Smooth muscle cell (in vitro differentiated cells): ENCODE results near the gene PRPSAP1. TPM values are rescaled to one million over a fixed set of nuclear protein-coding genes. Genes with fewer than 3 reads are reported as not detected.

Source experiments
- DNase-seq: peaks from one replicate; lab custom pipeline; 2025; ENCODE audit not compliant: unreplicated experiment; lab: John Stamatoyannopoulos, UW
- H2AFZ ChIP-seq: fragments of 200-600 bp; sonication (generic); 2 replicates; pipeline ENCODE4 v1.6.0; 2016; ENCODE audit warnings: antibody characterized with exemption, low read depth, mild to moderate bottlenecking
- H3F3A ChIP-seq: fragments of 200-600 bp; sonication (generic); 2 replicates; pipeline ENCODE4 v1.6.0; 2017; ENCODE audit warnings: antibody characterized with exemption, low read depth
- H3K27ac ChIP-seq: fragments of 200-600 bp; sonication (generic); 2 replicates; pipeline ENCODE4 v1.5.1; 2016; ENCODE audit warnings: low read depth, mild to moderate bottlenecking
- H3K27me3 ChIP-seq: fragments of 200-600 bp; sonication (generic); 2 replicates; pipeline ENCODE4 v1.6.1; 2016; ENCODE audit warnings: low read depth, mild to moderate bottlenecking
- H3K36me3 ChIP-seq: fragments of 200-600 bp; sonication (generic); 2 replicates; pipeline ENCODE4 v1.5.1; 2016; ENCODE audit warnings: low read depth
- H3K4me1 ChIP-seq: fragments of 200-600 bp; sonication (generic); 2 replicates; pipeline ENCODE4 v1.5.1; 2016; ENCODE audit warnings: low read depth
- H3K4me2 ChIP-seq: fragments of 200-600 bp; sonication (generic); 2 replicates; pipeline ENCODE4 v1.6.0; 2016; ENCODE audit warnings: mild to moderate bottlenecking
- H3K4me3 ChIP-seq: fragments of 200-600 bp; sonication (generic); 2 replicates; pipeline ENCODE4 v1.5.1; 2016; ENCODE audit warnings: mild to moderate bottlenecking
- H3K79me2 ChIP-seq: fragments of 200-600 bp; sonication (generic); 2 replicates; pipeline ENCODE4 v1.6.0; 2016; ENCODE audit warnings: low read depth, mild to moderate bottlenecking
- H3K9ac ChIP-seq: fragments of 200-600 bp; sonication (generic); 2 replicates; pipeline ENCODE4 v1.6.0; 2016; ENCODE audit warnings: low read depth
- H3K9me3 ChIP-seq: fragments of 200-600 bp; sonication (generic); replicated peaks from 2 replicates; pipeline ENCODE4 v1.5.1; 2016; ENCODE audit warnings: low read depth
- H4K20me1 ChIP-seq: fragments of 200-600 bp; sonication (generic); 2 replicates; pipeline ENCODE4 v1.6.0; 2016; ENCODE audit warnings: low read depth
- WGBS: methylation state at CpG from one replicate; pipeline ENCODE4 v1.1.7; 2016; ENCODE audit warnings: low lambda C conversion rate; 5-methylcytosine and 5-hydroxymethylcytosine counted together
- polyA plus RNA-seq: library from polyadenylated mRNA; unstranded; fragments of >200 nt; fragmentation: Nextera tagmentation; extraction: Ambion mirVana; gene quantifications from 2 replicates; pipeline ENCODE4 v1.2.1, GENCODE V29; 2016
- total RNA-seq: library from RNA; depleted of rRNA; stranded (reverse); fragments of >200 nt; gene quantifications from 2 replicates; pipeline ENCODE4 v1.2.3, GENCODE V29; 2014
- TF ChIP-seq, protein P1 (sequence below): fragments of 200-600 bp; sonication (generic); IDR thresholded peaks from 2 replicates; pipeline ENCODE4 v1.5.1; 2017; ENCODE audit warnings: borderline replicate concordance, mild to moderate bottlenecking, antibody characterized with exemption; ENCODE audit not compliant: insufficient read depth, poor library complexity, severe bottlenecking

Gene PRPSAP1
- total and polyA plus RNA-seq, 2 experiments from 2014 or later: 27.1 to 35.7 TPM

DNA sequence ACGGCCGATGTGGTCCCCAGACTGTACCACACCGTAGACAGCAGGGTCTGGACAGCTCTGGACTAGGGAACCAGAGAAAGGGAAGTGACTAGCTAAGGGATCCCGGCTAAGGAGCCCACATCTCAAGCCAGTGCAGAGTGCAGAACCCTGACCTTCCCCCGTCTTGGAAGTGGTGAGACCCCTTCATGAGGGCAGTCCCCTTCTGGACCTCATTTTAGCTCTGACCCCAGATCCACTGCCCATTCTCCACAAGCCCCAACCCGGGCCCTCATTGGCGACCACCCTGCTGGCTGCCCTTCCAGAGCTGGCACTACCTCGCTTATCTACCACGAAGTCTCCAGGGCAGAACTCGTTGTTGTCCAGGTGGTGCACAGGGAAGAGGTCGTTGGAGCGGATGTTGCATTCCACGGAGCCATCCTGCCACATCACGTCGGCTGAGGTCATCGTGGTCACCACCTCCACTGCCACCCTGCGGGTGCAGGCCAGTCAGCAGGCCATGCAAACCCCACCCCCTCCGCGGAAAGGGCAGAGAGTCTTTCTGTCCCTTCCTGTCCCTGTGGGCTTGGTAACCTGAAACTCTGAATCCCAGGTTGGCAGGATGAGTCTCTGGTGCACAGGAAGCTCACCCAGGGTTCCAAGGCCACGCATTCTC is 44.9 kb upstream of the PRPSAP1 start:
- no peaks in the 10 kb centered on the region for H3F3A ChIP-seq
- WGBS: 97% methylated on average over 20 of the region's 20 CpGs
- no peak for DNase-seq
- TF ChIP-seq, protein P1, sequence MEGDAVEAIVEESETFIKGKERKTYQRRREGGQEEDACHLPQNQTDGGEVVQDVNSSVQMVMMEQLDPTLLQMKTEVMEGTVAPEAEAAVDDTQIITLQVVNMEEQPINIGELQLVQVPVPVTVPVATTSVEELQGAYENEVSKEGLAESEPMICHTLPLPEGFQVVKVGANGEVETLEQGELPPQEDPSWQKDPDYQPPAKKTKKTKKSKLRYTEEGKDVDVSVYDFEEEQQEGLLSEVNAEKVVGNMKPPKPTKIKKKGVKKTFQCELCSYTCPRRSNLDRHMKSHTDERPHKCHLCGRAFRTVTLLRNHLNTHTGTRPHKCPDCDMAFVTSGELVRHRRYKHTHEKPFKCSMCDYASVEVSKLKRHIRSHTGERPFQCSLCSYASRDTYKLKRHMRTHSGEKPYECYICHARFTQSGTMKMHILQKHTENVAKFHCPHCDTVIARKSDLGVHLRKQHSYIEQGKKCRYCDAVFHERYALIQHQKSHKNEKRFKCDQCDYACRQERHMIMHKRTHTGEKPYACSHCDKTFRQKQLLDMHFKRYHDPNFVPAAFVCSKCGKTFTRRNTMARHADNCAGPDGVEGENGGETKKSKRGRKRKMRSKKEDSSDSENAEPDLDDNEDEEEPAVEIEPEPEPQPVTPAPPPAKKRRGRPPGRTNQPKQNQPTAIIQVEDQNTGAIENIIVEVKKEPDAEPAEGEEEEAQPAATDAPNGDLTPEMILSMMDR: no peak
- no peak overlapping the region for H3K27ac ChIP-seq
- no peak overlapping the region for H3K4me2 ChIP-seq
- no peaks in the 10 kb centered on the region for H3K9me3 ChIP-seq
- H2AFZ ChIP-seq: no peak overlapping the region
- H3K27me3 ChIP-seq: no peaks in the 10 kb centered on the region
- H3K9ac ChIP-seq: no peak overlapping the region
- H3K4me1 ChIP-seq: no peaks in the 10 kb centered on the region
- H4K20me1 ChIP-seq: peaks cover 7% of the 10 kb centered on the region
- H3K4me3 ChIP-seq: no peak overlapping the region
- no peaks in the 10 kb centered on the region for H3K79me2 ChIP-seq
- H3K36me3 ChIP-seq: peaks cover 3% of the 10 kb centered on the region

DNA sequence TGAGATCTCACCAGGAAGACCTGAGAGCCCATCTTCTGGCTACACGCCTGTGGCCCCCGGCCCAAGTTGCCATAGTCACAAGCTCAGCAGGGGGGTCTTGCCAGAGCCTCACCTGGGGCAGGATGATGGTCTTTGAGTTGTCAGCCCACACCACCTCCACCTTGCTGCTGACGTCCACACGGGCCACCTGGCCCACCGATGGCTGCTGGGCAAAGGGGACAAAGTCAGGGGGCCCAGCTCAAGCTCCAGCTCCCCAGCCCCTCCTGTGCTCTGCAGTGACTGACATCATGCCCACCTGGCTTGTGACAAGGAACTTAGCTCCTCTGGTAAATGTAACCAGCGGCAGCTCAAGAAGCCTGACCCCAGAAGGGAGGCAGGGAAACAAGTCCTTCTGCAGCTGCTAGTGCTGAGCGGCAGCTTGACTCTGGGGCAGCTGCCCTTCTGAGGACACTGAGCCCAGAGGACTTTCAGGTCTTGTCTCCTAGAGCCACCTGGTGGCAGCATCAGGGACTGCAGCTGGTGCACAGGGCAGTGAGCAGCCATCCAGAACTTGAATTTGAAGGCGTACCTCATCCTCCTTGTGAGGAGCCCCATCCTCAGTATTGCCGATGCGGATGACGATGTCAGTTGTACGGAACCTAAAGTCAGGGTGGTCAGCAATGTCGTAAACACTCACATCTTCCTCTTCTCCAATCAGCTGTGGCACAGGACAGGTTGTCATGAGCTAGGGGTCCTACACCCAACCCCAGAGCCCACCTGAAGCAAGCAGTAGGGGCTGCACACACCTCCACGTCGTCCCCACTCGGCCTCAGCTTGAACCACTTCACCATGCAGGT is 44.2 kb upstream of the PRPSAP1 start:
- Histone ChIP-seq H3K4me3 (no peak overlapping the region), H3K9ac (no peak overlapping the region), H3K79me2 (no peaks in the 10 kb centered on the region), H3K4me1 (no peaks in the 10 kb centered on the region), H3K27me3 (no peaks in the 10 kb centered on the region), H3F3A (no peaks in the 10 kb centered on the region), H3K27ac (no peak overlapping the region), H3K4me2 (no peak overlapping the region), H4K20me1 (peaks cover 5% of the 10 kb centered on the region), H3K36me3 (peaks cover 3% of the 10 kb centered on the region), H3K9me3 (no peaks in the 10 kb centered on the region), H2AFZ (no peak overlapping the region)
- DNase-seq: peak; percentile 61
- WGBS: 79% methylated on average over 16 of the region's 16 CpGs
- TF ChIP-seq, protein P1: peak; percentile 94

DNA sequence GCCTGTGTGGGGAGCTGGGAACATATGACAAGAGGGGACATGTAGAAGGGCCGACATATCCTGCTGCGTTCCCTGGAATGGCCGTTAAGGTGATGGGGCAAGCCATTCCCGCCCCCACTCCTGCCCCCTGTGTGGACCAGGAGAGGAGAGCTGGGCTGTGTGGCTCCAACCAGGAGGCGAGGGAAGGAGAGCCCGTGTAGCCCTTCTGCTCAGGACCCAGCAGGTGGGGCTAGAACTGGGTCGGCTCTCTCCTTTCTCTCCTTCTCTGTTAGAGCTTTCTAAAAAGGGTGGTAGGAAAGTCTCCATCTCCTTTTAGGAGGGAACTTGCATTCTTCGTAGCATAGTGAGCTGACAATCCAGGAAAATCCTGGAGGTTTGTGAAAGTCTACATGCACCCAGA is 43.5 kb upstream of the PRPSAP1 start:
- Histone ChIP-seq H3K4me3 (no peak overlapping the region), H3K9ac (no peak overlapping the region), H3K27ac (no peak overlapping the region), H3K4me2 (no peak overlapping the region), H3K27me3 (no peaks in the 10 kb centered on the region), H3K79me2 (no peaks in the 10 kb centered on the region), H2AFZ (no peak overlapping the region), H3K36me3 (peaks cover 3% of the 10 kb centered on the region), H3K9me3 (no peaks in the 10 kb centered on the region), H3K4me1 (no peaks in the 10 kb centered on the region), H4K20me1 (peaks cover 5% of the 10 kb centered on the region), H3F3A (no peaks in the 10 kb centered on the region)
- 96% methylated on average over 8 of the region's 8 CpGs for WGBS
- no peak for DNase-seq
- TF ChIP-seq, protein P1: no peak

DNA sequence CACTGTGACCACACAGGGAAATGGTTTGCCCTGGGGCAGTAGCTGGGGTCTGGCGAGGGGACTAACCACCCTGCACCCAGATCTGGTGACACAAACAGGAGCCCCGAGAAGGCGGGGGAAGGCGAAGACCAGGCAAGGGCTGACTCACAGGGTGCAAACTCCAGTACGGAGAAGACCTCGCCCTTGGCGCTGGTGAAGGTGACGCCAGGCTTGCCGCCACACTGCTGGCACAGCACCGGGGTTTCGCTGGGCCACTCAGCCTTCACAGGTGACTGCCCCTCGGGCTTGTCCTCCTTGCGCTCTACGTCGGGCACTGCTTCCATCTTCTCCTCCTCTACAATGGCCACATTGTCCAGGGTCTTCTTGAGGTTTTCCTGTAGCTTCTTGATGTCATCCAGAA is 42.3 kb upstream of the PRPSAP1 start:
- no peak overlapping the region for H3K9ac ChIP-seq
- 98% methylated on average over 15 of the region's 15 CpGs for WGBS
- H4K20me1 ChIP-seq: peaks cover 5% of the 10 kb centered on the region
- H3K36me3 ChIP-seq: no peaks in the 10 kb centered on the region
- no peaks in the 10 kb centered on the region for H3F3A ChIP-seq
- TF ChIP-seq, protein P1: no peak
- H3K27me3 ChIP-seq: no peaks in the 10 kb centered on the region
- no peak overlapping the region for H2AFZ ChIP-seq
- H3K79me2 ChIP-seq: no peaks in the 10 kb centered on the region
- H3K27ac ChIP-seq: no peak overlapping the region
- no peaks in the 10 kb centered on the region for H3K4me1 ChIP-seq
- H3K4me2 ChIP-seq: no peak overlapping the region
- DNase-seq: no peak
- H3K4me3 ChIP-seq: no peak overlapping the region
- H3K9me3 ChIP-seq: no peaks in the 10 kb centered on the region
